NCI-H2196 (cell line): ENCODE data around the gene RBBP8NL.
A peak's percentile ranks its signal among the peaks of the same experiment; 100 is the strongest.

ENCODE experiments used
- DNase-seq: peaks from one replicate; lab custom pipeline; 2025; ENCODE audit not compliant: unreplicated experiment; lab: John Stamatoyannopoulos, UW

The RBBP8NL gene

DNA sequence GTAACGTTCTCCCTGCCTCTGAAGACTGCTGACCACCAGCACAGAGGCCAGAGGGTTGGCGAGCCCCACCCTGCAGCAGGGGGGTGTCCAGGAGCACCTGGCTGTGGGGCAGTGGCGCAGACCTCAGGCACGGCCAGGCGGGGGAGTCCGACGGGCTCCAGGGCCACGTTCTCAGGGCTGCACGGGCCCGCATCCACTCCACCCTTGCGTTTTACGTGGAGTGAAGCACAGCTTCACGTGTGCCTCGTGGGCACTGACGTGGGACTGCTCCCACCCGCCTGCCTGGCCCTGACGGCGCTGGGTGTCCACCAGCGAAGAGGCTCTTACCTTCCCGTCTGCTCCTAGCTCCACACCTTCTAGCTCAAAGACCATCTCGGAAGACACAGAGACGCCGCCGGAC lies 33.5 kb downstream of the RBBP8NL start:
- no peak for DNase-seq

GRCh38 chr20:62393335-62393665 lies 34.0 kb downstream of the RBBP8NL start:
- no peak for DNase-seq

DNA sequence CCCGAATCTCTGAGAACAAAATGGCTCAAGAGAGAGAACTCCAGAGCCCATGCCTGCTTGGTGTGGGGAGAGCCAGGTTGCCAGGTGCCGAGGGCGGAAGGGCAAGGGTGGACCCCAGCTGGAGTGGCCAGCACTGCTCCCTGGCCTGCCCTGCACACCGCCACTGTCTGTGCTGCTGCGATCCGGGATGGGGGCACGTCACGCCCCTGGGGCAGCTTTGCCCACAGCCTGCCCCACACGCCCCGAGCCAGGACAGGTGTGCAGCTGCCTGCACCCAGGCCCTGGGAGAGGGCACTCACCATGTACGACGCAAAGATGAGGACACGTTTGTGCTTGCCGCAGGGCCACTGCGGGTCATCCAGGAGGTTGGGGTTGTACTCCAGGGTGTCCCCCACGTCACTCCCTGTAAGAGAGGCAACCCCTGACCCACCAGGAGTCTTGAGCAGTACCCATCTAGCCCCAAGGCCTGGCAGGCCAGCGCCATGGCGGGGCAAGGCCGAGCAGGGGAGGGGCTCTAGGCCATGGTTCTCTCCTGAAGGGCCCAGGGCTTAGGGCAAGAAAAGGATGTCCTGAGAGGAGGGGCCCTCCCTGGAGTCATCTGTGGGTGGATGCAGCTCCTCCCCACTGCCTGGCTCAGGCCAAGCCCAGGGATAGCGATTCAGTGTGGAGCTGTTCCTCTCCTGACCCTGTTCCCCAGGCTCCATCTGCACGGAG lies 34.6 kb downstream of the RBBP8NL start:
- DNase-seq: no peak

- no peak for DNase-seq
These were observed 35.3 kb downstream of the RBBP8NL start for GRCh38 chr20:62392077-62392418.

GRCh38 chr20:62391165-62392076 lies 35.9 kb downstream of the RBBP8NL start:
- no peak for DNase-seq

DNA sequence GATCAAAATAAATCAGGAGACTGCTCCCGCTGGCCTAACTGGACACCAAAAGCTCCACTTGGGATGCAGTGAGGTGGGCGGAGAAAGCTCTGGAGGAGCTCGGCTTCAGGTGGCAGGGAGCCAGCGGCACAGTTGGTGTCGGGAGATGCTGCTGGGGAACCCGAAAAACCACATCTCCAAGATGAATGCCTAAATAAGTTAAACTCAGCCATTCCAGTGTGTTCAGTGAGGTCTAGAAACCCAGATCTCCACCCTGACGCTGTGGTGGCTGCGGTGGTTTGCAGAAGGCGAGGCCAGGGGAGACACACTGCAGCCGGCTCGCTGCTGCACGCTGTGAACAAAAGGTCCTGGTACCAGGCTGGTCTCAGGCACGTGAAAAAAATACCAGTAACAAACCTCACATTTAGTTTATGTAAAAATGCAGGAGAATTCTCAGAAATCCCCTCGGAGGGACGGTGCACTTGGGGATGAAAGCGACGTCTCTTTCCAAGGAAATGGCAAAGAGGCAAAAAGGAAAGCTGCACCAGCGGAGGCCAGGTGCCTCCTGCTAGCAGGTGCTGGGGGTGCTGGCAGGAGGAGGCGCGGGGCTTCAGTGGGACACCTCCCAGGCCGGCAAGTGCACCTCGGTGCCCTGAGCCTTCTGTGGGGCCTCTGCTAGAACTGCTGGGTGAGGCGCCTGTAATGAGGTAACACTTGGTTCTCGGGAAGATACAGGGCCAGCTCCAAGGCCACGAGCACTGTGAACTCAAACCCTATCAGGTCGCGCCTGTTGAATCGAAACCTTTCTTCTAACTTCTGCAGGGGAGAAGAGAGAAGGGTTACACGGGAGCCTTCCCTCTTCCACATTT lies 36.8 kb downstream of the RBBP8NL start:
- DNase-seq: no peak

GRCh38 chr20:62389601-62390087 lies 37.7 kb downstream of the RBBP8NL start:
- DNase-seq: no peak

- no peak for DNase-seq
These were observed 38.3 kb downstream of the RBBP8NL start for GRCh38 chr20:62388839-62389600.

DNA sequence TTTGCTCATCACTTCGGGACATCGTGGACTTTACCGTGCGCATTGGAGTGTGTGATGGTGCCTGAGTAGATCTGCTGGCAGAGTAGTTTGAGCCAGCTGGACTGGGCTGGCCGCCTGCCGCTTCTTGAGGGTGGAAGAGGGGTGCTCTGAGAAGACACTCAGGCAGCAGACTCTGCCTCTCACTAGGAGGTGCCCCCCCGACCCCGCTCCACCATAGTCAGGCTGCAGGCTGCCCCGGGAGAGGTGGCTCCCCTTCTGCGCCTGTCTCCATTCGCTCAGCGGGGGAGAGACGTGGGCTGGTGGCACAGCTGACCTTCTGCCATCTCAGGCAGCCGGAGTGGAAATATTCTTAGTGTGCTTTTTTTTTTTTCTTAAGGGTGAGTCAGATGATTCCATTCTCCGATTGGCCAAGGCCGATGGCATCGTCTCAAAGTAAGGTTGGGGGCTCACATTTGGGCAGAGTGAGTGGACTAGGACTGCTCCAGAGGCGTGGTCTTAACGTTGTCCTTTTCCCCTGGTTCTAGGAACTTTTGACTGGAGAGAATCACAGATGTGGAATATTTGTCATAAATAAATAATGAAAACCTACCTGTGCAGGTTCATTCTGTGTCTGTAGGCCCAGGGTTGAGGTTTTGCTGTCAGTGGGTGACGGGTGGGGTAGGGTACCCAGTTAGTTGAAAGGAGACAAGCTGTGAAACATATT lies 39.3 kb downstream of the RBBP8NL start:
- no peak for DNase-seq

DNA sequence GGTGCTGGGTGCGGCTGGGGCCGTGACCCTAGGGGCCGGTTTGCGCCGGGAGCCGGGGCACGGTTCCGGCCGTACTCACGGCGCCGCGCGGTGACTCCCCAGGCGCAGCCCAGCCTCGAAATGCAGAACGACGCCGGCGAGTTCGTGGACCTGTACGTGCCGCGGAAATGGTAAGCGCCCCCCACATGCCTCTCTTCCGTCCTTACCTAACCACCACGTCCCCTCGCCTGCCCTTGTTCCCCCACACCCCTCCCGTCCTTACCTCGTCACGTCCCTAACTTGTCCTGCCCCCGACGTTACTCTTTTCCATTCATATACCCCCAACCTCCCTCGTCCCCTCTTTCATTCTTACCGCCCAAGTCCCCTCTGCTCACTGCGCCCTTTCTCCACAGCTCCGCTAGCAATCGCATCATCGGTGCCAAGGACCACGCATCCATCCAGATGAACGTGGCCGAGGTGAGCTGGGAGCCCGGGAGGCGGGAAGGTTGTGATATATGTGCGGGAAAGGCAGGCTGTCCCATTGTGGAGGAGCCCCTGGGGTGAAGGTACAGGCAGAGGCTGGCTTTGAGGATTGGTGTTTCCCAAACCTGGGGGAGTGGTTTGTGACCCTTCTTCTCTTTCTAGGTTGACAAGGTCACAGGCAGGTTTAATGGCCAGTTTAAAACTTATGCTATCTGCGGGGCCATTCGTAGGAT lies 40.0 kb downstream of the RBBP8NL start:
- no peak for DNase-seq

DNA sequence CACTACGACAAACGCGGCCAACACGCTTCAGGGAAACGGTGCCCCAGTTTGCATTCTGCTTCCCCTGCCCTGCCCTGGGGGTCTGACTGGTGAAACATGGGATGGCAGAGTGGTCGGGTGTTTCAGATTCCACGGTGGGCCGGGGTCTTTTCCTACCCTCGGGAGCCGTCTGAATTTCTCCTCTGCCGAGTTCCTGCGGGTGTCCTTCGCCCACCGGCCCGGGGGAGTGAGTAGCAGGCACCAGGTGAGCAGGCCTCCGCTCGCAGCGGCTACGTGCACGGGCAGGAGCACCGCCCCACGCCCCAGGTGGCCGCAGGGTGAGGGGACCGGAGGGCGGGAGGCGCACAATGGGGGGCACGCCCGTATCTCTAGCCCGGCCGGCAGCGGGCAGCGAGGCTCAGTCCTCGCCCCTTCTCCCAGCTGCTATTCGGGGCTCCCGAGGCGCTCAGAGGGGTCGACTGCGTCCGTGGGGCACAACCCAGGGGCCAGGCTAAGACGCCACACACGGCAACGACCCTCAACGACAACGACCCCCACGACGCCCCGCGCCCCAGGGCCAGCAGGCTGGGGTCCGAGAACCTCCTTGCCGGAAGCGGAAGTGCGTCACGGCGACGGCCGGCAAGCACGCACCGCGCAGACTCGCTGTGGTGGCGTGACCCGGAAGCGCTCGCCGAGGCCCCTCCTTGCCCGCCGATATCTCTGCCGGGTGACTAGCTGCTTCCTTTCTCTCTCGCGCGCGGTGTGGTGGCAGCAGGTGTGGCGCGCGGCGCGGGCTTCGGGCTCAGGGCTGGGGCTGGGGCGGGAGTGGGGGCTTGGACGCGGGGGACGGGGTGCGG lies 40.7 kb downstream of the RBBP8NL start, which contains the start of gene RPS21:
RPS21 (plus strand) TSS at position 721 of the 836 bp plus-strand sequence. CDS start 236 bp downstream, outside the sequence.
- DNase-seq: peak; percentile 92

GRCh38 chr20:62382306-62383198 lies 44.8 kb downstream of the RBBP8NL start:
- DNase-seq: peak; percentile 86

DNA sequence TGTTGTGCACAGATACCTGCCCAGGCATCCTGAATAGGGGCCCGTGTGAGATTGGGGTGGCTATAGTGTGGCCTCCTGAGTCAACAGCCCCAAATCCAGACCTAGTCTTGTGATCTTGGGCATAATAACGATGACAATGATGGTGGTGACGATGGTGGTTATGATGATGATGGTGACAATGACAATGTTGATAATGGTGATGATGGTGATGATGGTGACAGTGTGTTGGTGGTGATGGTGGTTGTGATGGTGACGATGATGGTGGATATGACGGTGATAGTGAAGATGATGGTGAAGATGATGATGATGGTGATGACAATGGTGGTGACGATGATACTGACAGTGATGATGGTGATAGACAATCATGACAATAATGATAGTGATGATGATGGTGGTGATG lies 45.5 kb downstream of the RBBP8NL start:
- DNase-seq: no peak

- peak; percentile 21 for DNase-seq
These were observed 46.0 kb downstream of the RBBP8NL start for GRCh38 chr20:62381202-62381797.

DNA sequence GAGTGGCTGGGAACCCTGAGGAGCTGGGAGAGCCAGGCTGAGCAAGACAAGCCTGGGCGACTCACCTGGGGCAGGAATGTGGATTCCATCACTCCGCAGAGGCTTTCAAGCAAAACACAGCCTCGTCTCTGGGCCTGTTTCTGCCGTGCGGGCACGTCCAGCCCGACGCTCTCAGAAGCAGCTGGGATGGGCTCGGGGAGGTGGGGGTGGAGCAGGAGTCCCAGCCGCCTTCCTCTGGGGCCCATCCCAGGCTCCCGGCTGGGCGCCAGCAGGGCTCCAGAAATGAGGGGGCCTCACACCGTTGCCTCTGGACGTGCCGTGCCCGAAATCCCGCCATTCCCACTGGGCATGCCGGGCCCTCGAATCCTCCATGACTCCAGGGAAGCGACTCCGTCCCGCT lies 49.1 kb downstream of the RBBP8NL start:
- no peak for DNase-seq

DNA sequence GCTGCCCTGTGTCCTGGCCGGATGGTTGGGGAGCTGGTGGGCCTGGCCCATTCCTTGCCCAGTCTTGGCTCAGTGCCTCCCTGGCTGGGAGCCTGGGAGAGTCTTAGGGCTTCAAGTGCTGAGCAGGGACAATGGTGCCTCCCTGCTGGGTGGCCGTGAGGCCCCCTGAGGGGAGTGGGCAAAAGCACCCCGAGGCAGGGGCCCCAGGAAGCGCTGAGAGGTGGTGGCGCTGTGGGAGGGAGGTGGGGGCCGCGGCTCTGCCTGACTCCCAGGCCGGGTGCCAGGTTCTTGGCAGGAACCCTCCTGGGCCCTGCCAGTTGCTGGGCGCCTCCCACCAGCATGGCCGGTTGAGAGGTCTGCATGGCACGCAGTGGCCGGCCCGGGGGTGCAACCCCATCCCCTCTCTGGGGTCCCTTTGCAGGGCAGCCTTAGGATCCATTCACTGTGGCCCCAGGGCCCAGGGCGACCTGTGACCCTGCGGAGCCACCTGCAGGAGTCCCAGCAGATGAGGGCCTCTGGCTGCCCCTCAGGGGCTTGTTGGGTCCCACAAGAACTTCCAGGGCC lies 49.6 kb downstream of the RBBP8NL start:
- DNase-seq: peak; percentile 47

DNA sequence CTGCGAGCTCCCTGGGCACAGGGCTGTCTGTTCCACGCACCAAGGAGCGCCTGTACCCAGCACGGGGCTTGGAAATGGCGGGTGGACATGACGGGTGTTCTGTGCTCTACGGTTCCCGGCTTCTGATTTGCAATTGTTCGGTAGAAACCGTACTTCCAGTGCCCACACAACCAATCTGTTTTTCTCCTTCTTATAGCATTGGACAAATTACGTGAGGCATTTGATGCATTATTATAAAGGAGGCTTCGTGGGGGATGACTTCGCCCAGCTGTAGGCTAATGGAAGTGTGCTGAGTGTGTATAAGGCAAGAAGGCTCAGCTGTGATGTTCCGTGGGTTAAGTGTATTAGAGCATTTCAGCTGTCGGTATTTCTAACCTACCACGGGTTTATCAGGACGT lies 50.3 kb downstream of the RBBP8NL start:
- DNase-seq: no peak
